Activated CD8-positive, alpha-beta T cell treated with anti-CD3 and anti-CD28 coated beads for 36 hours (primary cell): Measurements from ENCODE around the gene MICAL3. TPM values are rescaled to one million over a fixed set of nuclear protein-coding genes. Genes with fewer than 3 reads are reported as not detected.

Source experiments
- ATAC-seq: fragments of 200-7000 bp; cut with Tn5 transposase; one replicate; pipeline ENCODE4 v1.10.0; 2021; ENCODE audit warnings: mild to moderate bottlenecking, moderate library complexity
- CTCF ChIA-PET: fragments of 350-600 bp; sonication (Branson Sonifier 250); formaldehyde crosslinking; loops from one replicate; lab custom pipeline; 2021; ENCODE audit warnings: antibody characterized with exemption; lab: Charles Lee
- POLR2A ChIA-PET: fragments of 350-600 bp; sonication (Branson Sonifier 250); formaldehyde crosslinking; loops from one replicate; lab custom pipeline; 2021; ENCODE audit warnings: antibody characterized with exemption; lab: Charles Lee
- DNase-seq: peaks from one replicate; pipeline ENCODE4 v3.0.0-alpha.2; 2020
- H3K27ac Mint-ChIP-seq: one replicate; pipeline ENCODE4 v1.8.0; 2021; ENCODE audit warnings: mild to moderate bottlenecking, mixed read lengths
- H3K27me3 Mint-ChIP-seq: one replicate; pipeline ENCODE4 v1.8.0; 2021; ENCODE audit warnings: mixed read lengths
- H3K36me3 Mint-ChIP-seq: one replicate; pipeline ENCODE4 v1.8.0; 2021; ENCODE audit warnings: low read depth, mixed read lengths
- H3K4me1 Mint-ChIP-seq: one replicate; pipeline ENCODE4 v1.8.0; 2021; ENCODE audit warnings: low read depth, mixed read lengths
- H3K4me3 Mint-ChIP-seq: one replicate; pipeline ENCODE4 v1.8.0; 2021; ENCODE audit warnings: mild to moderate bottlenecking, moderate library complexity, mixed read lengths
- H3K9me3 Mint-ChIP-seq: one replicate; pipeline ENCODE4 v1.8.0; 2021; ENCODE audit warnings: mixed read lengths
- intact Hi-C: fragments of 100-400 bp; cut with micrococcal nuclease; formaldehyde crosslinking; loops from one replicate; pipeline ENCODE4 v1.10.0; 2022
- total RNA-seq, 2 experiments: library from RNA; stranded (reverse); gene quantifications; one replicate each; pipeline ENCODE4 v1.2.3, GENCODE V29; 2021
- TF ChIP-seq, protein P1 (sequence below): fragments of 200-600 bp; IDR thresholded peaks from one replicate; pipeline ENCODE4 v1.8.0; 2022; ENCODE audit warnings: antibody characterized with exemption, mild to moderate bottlenecking

MICAL3 gene
- total RNA-seq, 2 experiments from 2014 or later: 31.6 to 32.4 TPM

- ChIA-PET CTCF (interaction anchor here (1.6 to 2.1 kb wide), 2 partner anchors 19 to 24 kb away, joined by 4 to 6 read pairs; no protein-coding TSS in a partner anchor), POLR2A (no interaction called here)
- Mint-ChIP-seq H3K4me3 (no peak overlapping the region), H3K4me1 (peaks cover 22% of the 10 kb centered on the region), H3K27ac (no peak overlapping the region), H3K36me3 (no peaks in the 10 kb centered on the region), H3K9me3 (no peaks in the 10 kb centered on the region), H3K27me3 (no peaks in the 10 kb centered on the region)
- intact Hi-C loops: no loop called here
- TF ChIP-seq, protein P1, sequence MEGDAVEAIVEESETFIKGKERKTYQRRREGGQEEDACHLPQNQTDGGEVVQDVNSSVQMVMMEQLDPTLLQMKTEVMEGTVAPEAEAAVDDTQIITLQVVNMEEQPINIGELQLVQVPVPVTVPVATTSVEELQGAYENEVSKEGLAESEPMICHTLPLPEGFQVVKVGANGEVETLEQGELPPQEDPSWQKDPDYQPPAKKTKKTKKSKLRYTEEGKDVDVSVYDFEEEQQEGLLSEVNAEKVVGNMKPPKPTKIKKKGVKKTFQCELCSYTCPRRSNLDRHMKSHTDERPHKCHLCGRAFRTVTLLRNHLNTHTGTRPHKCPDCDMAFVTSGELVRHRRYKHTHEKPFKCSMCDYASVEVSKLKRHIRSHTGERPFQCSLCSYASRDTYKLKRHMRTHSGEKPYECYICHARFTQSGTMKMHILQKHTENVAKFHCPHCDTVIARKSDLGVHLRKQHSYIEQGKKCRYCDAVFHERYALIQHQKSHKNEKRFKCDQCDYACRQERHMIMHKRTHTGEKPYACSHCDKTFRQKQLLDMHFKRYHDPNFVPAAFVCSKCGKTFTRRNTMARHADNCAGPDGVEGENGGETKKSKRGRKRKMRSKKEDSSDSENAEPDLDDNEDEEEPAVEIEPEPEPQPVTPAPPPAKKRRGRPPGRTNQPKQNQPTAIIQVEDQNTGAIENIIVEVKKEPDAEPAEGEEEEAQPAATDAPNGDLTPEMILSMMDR: no peak
- ATAC-seq (no peak), DNase-seq (no peak)
Measured at GRCh38 chr22:17761138-17761488, 263.2 kb downstream of the MICAL3 start.

DNA sequence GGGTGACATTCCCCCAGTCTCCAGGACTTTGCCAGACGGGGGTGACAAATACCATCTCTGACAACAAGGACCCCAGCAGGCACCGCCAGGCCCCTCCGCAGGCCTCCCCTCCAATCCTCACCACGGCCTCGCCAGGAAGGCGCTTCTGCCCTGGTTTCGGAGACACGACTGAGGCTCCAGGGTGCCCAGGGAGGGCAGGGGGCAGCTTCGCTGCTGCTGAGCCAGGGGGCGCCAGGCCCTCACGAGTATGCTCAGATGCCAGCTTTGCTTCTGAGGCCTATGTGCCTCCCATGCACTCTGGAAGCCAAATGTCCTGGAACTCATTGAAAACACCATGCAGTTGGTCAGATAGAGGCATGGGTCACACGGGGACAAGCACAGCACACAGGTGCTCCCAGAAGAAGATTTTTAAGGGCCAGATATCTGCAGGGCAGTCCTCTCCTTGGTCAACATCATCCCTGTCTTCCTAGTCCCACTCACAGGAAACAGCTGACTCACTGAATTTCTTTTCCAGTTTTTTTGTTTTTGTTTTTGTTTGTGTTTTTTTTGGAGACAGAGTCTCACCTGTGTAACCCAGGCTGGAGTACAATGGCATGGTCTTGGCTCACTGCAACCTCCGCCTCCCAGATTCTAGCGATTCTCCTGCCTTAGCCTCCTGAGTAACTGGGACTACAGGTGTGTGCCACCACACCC is 270.0 kb downstream of the MICAL3 start:
- CTCF ChIA-PET: interaction anchor here (0.7 to 4.3 kb wide), 8 partner anchors 11 to 330 kb away, joined by 3 to 30 read pairs (median 6); no protein-coding TSS in a partner anchor
- no peaks in the 10 kb centered on the region for H3K27me3 Mint-ChIP-seq
- DNase-seq: peak; percentile 63
- H3K4me1 Mint-ChIP-seq: peaks cover 4% of the 10 kb centered on the region
- ATAC-seq: peak; percentile 76
- TF ChIP-seq, protein P1: peak; percentile 61
- H3K36me3 Mint-ChIP-seq: no peaks in the 10 kb centered on the region
- intact Hi-C loops: no loop called here
- no peak overlapping the region for H3K27ac Mint-ChIP-seq
- POLR2A ChIA-PET: no interaction called here
- no peaks in the 10 kb centered on the region for H3K9me3 Mint-ChIP-seq
- H3K4me3 Mint-ChIP-seq: no peak overlapping the region

DNA sequence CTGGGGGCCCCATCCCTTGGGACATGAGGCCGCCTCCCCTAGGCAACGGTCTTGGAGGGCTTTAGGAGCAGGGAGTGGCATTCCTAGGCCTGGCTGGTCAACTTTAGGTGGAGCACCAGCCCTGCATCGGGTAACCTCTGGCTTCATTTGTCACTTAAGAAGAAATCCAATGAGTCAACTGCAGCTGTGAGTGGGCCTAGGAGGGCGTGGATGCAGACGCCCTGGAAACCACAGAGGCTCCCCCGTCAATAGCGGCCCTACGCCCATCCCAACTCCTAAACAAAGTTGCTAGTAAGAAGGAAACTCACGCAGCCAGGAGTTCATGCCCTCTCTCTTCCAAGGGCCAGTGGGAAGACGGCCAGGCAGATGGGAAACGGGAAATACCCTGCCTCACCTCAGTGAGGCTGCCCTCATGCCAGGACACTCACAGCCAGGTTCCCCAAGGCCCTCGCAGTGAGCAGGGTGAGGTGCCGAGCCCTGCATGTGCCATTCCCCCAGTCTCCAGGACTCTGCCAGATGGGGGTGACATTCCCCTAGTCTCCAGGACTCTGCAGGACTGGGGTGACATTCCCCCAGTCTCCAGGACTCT is 270.9 kb downstream of the MICAL3 start:
- Mint-ChIP-seq H3K4me3 (no peak overlapping the region), H3K4me1 (peaks cover 4% of the 10 kb centered on the region), H3K27me3 (no peaks in the 10 kb centered on the region), H3K9me3 (no peaks in the 10 kb centered on the region), H3K36me3 (no peaks in the 10 kb centered on the region), H3K27ac (no peak overlapping the region)
- ChIA-PET CTCF (interaction anchor here (1.3 to 4.3 kb wide), 5 partner anchors 12 to 76 kb away, joined by 5 to 30 read pairs (median 6); no protein-coding TSS in a partner anchor), POLR2A (no interaction called here)
- DNase-seq (no peak), ATAC-seq (no peak)
- TF ChIP-seq, protein P1: no peak
- intact Hi-C loops: no loop called here

- Mint-ChIP-seq H3K9me3 (no peaks in the 10 kb centered on the region), H3K4me3 (no peak overlapping the region), H3K36me3 (no peaks in the 10 kb centered on the region), H3K27ac (no peak overlapping the region), H3K4me1 (peaks cover 4% of the 10 kb centered on the region), H3K27me3 (no peaks in the 10 kb centered on the region)
- CTCF ChIA-PET: interaction anchor here (1.2 to 4.3 kb wide), 4 partner anchors 10 to 33 kb away, joined by 4 to 30 read pairs (median 11); no protein-coding TSS in a partner anchor
- no peak for DNase-seq
- POLR2A ChIA-PET: no interaction called here
- TF ChIP-seq, protein P1: no peak
- ATAC-seq: no peak
- intact Hi-C loops: no loop called here
Measured at GRCh38 chr22:17751596-17751995, 272.8 kb downstream of the MICAL3 start.
